ENCODE data around the gene PHRF1. TPM values are rescaled to one million over a fixed set of nuclear protein-coding genes. Genes with fewer than 3 reads are reported as not detected.
A peak's percentile ranks its signal among the peaks of the same experiment; 100 is the strongest.

Gene PHRF1
- total RNA-seq, 6 donors from 2014 or later, result 25.7 to 93.2 (median 37.9) TPM

- H3K27me3 ChIP-seq, result no peaks in the 10 kb centered on the region
- TF ChIP-seq EP300 (IDR thresholded peaks at IDR 0.05) (no peak), POLR2A (IDR thresholded peaks at IDR 0.05) (no peak), CTCF (IDR thresholded peaks at IDR 0.05) (no peak), POLR2AphosphoS5 (IDR thresholded peaks at IDR 0.05) (no peak)
- H3K4me3 ChIP-seq, result no peak overlapping the region
- H3K9me3 ChIP-seq, result no peaks in the 10 kb centered on the region
- DNase-seq, result peak in 1 of 2 donors; percentile 83
- no peak for ATAC-seq (ENCODE audit: low FRiP score in 2 of 2)
- peaks cover 29 to 49% (median 34%) of the 10 kb centered on the region in 4 donors for H3K4me1 ChIP-seq
- 90 to 95% methylated on average over 13 to 33 of the region's 33 CpGs for WGBS, 2 donors
- H3K27ac ChIP-seq, result no peak overlapping the region
- peaks cover 5 to 30% (median 22%) of the 10 kb centered on the region in 4 donors for H3K36me3 ChIP-seq
Observed at GRCh38 chr11:532986-533585, 43.2 kb upstream of the PHRF1 start.

GRCh38 chr11:533586-534395 lies 42.5 kb upstream of the PHRF1 start:
- Histone ChIP-seq H3K27me3 (no peaks in the 10 kb centered on the region), H3K4me3 (peak overlapping the region in 3 of 4 donors; percentile 89 to 97 (median 93)), H3K36me3 (peaks cover 5 to 30% (median 22%) of the 10 kb centered on the region in 4 donors), H3K4me1 (peaks cover 31 to 49% (median 34%) of the 10 kb centered on the region in 4 donors), H3K27ac (peak overlapping the region in 2 of 4 donors; percentile 45 to 89), H3K9me3 (no peaks in the 10 kb centered on the region)
- no peak for TF ChIP-seq CTCF (IDR thresholded peaks at IDR 0.05)
- no peak for TF ChIP-seq POLR2A (IDR thresholded peaks at IDR 0.05)
- TF ChIP-seq EP300 (IDR thresholded peaks at IDR 0.05), result no peak
- TF ChIP-seq POLR2AphosphoS5 (IDR thresholded peaks at IDR 0.05), result no peak
- ATAC-seq (ENCODE audit: low FRiP score in 2 of 2) (no peak), DNase-seq (peak in 1 of 2 donors; percentile 82)
- WGBS, 2 donors, result 95% methylated on average over 32 of the region's 37 CpGs

- no peak for TF ChIP-seq POLR2AphosphoS5 (IDR thresholded peaks at IDR 0.05)
- no peak for TF ChIP-seq EP300 (IDR thresholded peaks at IDR 0.05)
- peak in 1 of 6 experiments; percentile 5 for TF ChIP-seq CTCF (IDR thresholded peaks at IDR 0.05)
- TF ChIP-seq POLR2A (IDR thresholded peaks at IDR 0.05), result no peak
- ATAC-seq (ENCODE audit: low FRiP score in 2 of 2), result no peak
- Histone ChIP-seq H3K36me3 (peaks cover 5 to 30% (median 22%) of the 10 kb centered on the region in 4 donors), H3K4me1 (peaks cover 31 to 49% (median 34%) of the 10 kb centered on the region in 4 donors), H3K9me3 (no peaks in the 10 kb centered on the region), H3K27ac (peak overlapping the region; percentile 45 to 89 (median 54)), H3K27me3 (no peaks in the 10 kb centered on the region), H3K4me3 (peak overlapping the region; percentile 81 to 97 (median 91))
- WGBS, 2 donors, result 8 to 19% methylated on average over 25 to 58 of the region's 66 CpGs
- peak; percentile 31 to 92 for DNase-seq
Observed at GRCh38 chr11:534396-535209, 41.7 kb upstream of the PHRF1 start.

DNA sequence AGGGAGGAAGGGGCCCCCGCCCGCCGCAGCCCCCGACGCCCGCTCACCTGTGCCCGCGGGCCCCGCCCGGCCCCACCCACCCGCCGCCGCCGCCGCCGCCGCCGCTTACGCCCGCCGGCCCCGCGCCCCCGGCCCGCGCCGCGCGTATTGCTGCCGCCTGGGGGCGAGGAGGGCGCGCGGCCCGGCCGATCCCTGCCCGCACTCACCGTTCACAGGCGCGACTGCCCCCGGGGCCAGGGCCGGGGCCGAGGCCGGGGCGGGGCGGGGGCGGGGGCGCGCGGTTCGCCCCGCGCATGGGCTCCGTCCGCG lies 41.1 kb upstream of the PHRF1 start:
- peak overlapping the region in 3 of 4 donors; percentile 45 to 89 (median 62) for H3K27ac ChIP-seq
- WGBS, 2 donors, result no CpG with 5 or more reads among the region's 56 CpGs
- no peak for DNase-seq
- no peaks in the 10 kb centered on the region for H3K27me3 ChIP-seq
- no peaks in the 10 kb centered on the region for H3K9me3 ChIP-seq
- peak overlapping the region; percentile 81 to 97 (median 91) for H3K4me3 ChIP-seq
- no peak for TF ChIP-seq CTCF (IDR thresholded peaks at IDR 0.05)
- TF ChIP-seq POLR2AphosphoS5 (IDR thresholded peaks at IDR 0.05), result no peak
- ATAC-seq (ENCODE audit: low FRiP score in 2 of 2), result no peak
- peaks cover 5 to 30% (median 22%) of the 10 kb centered on the region in 4 donors for H3K36me3 ChIP-seq
- peaks cover 31 to 49% (median 34%) of the 10 kb centered on the region in 4 donors for H3K4me1 ChIP-seq

Data from upper lobe of left lung (tissue), 6 donors.